HCT116 (cell line): ENCODE data around the gene ATP1A2. TPM values are rescaled to one million over a fixed set of nuclear protein-coding genes. Genes with fewer than 3 reads are reported as not detected.

Source experiments
- ATAC-seq: fragments of 200-7000 bp; cut with Tn5 transposase; 2 replicates; pipeline ENCODE4 v1.9.1; 2020; ENCODE audit warnings: mild to moderate bottlenecking, moderate library complexity
- BruUV-seq: library from RNA; stranded (reverse); fragments of 400-500 nt; replicated peaks from 2 replicates; lab custom pipeline; 2021; lab: Mats Ljungman, UMichigan
- CTCF ChIA-PET: fragments of 300-600 bp; sonication (Branson Sonifier 250); formaldehyde crosslinking; loops from one replicate; lab custom pipeline; 2021; ENCODE audit warnings: antibody characterized with exemption; lab: Charles Lee
- POLR2A ChIA-PET: fragments of 300-600, 350-600 bp; sonication (Branson Sonifier 250); formaldehyde crosslinking; loops from one replicate; lab custom pipeline; 2021; ENCODE audit warnings: antibody characterized with exemption; lab: Charles Lee
- RAD21 ChIA-PET, 2 experiments: fragments of 300-600 bp; sonication (Branson Sonifier 250); formaldehyde crosslinking; loops; one replicate each; lab custom pipeline; 2023; ENCODE audit warnings: low total read pairs in 2 of 2; ENCODE audit not compliant: uncharacterized antibody in 2 of 2, unreplicated experiment in 2 of 2, low non-redundant PET in 1 of 2; lab: Charles Lee
- DNase-seq: peaks from one replicate; pipeline ENCODE4 v3.0.0-alpha.2; 2010; ENCODE audit warnings: low read depth, low spot score
- H2AFZ ChIP-seq: fragments of 200-600 bp; shearing (Covaris generic), sonication (generic); 2 replicates; pipeline ENCODE4 v1.6.1; 2017; ENCODE audit warnings: low read depth, mixed run types, mixed read lengths, antibody characterized with exemption, low read length; ENCODE audit not compliant: poor library complexity, severe bottlenecking
- H3K27ac ChIP-seq: 2 replicates; pipeline ENCODE4 v1.5.1; 2012; ENCODE audit warnings: low read depth, low read length
- H3K27me3 ChIP-seq: fragments of 200-600 bp; sonication (generic); 2 replicates; pipeline ENCODE4 v1.6.1; 2016; ENCODE audit warnings: mixed run types, low read length, mixed read lengths; ENCODE audit not compliant: insufficient read depth
- H3K36me3 ChIP-seq, 2 experiments: fragments of 200-500 bp in 1 of 2; fragments of 200-600 bp in 1 of 2; sonication (Bioruptor generic) in 1 of 2; sonication (generic) in 1 of 2; 2 replicates each; pipeline versions ENCODE4 v1.5.1 to v1.6.1; 2014 to 2016; ENCODE audit warnings: low read length in 2 of 2, inconsistent platforms in 1 of 2, mixed read lengths in 1 of 2, mixed run types in 1 of 2; ENCODE audit not compliant: insufficient read depth in 2 of 2, control insufficient read depth in 1 of 2
- H3K4me1 ChIP-seq, 2 experiments: fragments of 200-600 bp in 1 of 2; sonication (generic) in 1 of 2; 2 replicates each; pipeline versions ENCODE4 v1.5.1 to v1.6.1; 2012 to 2017; ENCODE audit warnings: low read length in 2 of 2, inconsistent platforms in 1 of 2, mild to moderate bottlenecking in 1 of 2, mixed read lengths in 1 of 2, mixed run types in 1 of 2, moderate library complexity in 1 of 2; ENCODE audit not compliant: insufficient read depth in 2 of 2, control insufficient read depth in 1 of 2
- H3K4me2 ChIP-seq: fragments of 200-600 bp; sonication (generic); 2 replicates; pipeline ENCODE4 v1.6.1; 2017; ENCODE audit warnings: mixed run types, low read length, mixed read lengths
- H3K4me3 ChIP-seq, 2 experiments: fragments of 200-600 bp in 1 of 2; sonication (generic) in 1 of 2; replicated peaks in 1 of 2; 2 replicates each; pipeline ENCODE4 v1.5.1; 2011 to 2016; ENCODE audit warnings: low read length in 2 of 2, control low read depth in 1 of 2, low read depth in 1 of 2, mild to moderate bottlenecking in 1 of 2, mixed read lengths in 1 of 2, mixed run types in 1 of 2
- H3K79me2 ChIP-seq: fragments of 200-600 bp; sonication (generic); 2 replicates; pipeline ENCODE4 v1.6.1; 2017; ENCODE audit warnings: mild to moderate bottlenecking, mixed run types, low read length, moderate library complexity, mixed read lengths; ENCODE audit not compliant: insufficient read depth
- H3K9ac ChIP-seq: fragments of 200-600 bp; sonication (generic); 2 replicates; pipeline ENCODE4 v1.6.1; 2016; ENCODE audit warnings: low read length, mixed read lengths
- H3K9me2 ChIP-seq: fragments of 200-600 bp; sonication (generic), shearing (Covaris generic); 2 replicates; pipeline ENCODE4 v1.6.1; 2017; ENCODE audit warnings: mixed run types, mild to moderate bottlenecking, moderate library complexity; ENCODE audit not compliant: insufficient read depth
- H3K9me3 ChIP-seq, 2 experiments: fragments of 200-500 bp in 1 of 2; fragments of 200-600 bp in 1 of 2; sonication (Bioruptor generic) in 1 of 2; sonication (generic) in 1 of 2; 2 replicates each; pipeline ENCODE4 v1.6.1; 2014 to 2017; ENCODE audit warnings: low read length in 2 of 2, mixed read lengths in 2 of 2, inconsistent platforms in 1 of 2, low read depth in 1 of 2, mild to moderate bottlenecking in 1 of 2, mixed run types in 1 of 2, moderate library complexity in 1 of 2; ENCODE audit not compliant: control insufficient read depth in 1 of 2, insufficient read depth in 1 of 2
- H4K20me1 ChIP-seq: fragments of 200-600 bp; sonication (generic), shearing (Covaris generic); 2 replicates; pipeline ENCODE4 v1.6.1; 2017; ENCODE audit warnings: mixed run types, mild to moderate bottlenecking, moderate library complexity; ENCODE audit not compliant: insufficient read depth
- ATF3 ChIP-seq: IDR thresholded peaks from 2 replicates; pipeline ENCODE4 v1.6.1; 2012
- CTCF ChIP-seq, 3 experiments: fragments of 200-600 bp in 1 of 3; sonication (generic) in 1 of 3; IDR thresholded peaks in 2 of 3; conservative IDR thresholded peaks in 1 of 3; 2 replicates each; pipeline ENCODE4 v1.5.1; 2012 to 2017; ENCODE audit warnings: low read depth in 2 of 3, low read length in 2 of 3, antibody characterized with exemption in 1 of 3, borderline replicate concordance in 1 of 3, control low read depth in 1 of 3, mild to moderate bottlenecking in 1 of 3, mixed read lengths in 1 of 3, mixed run types in 1 of 3, moderate library complexity in 1 of 3; ENCODE audit not compliant: insufficient read depth in 1 of 3
- RAD21 ChIP-seq: IDR thresholded peaks from 2 replicates; pipeline ENCODE4 v1.6.1; 2012; ENCODE audit warnings: low read depth, mild to moderate bottlenecking
- SP1 ChIP-seq: IDR thresholded peaks from 2 replicates; pipeline ENCODE4 v1.6.1; 2012; ENCODE audit warnings: low read depth
- ZFX ChIP-seq: fragments of 450-650 bp; IDR thresholded peaks from 2 replicates; pipeline ENCODE4 v1.6.1; 2017
- intact Hi-C: fragments of 100-400 bp; cut with micrococcal nuclease; formaldehyde crosslinking; loops from 2 replicates; pipeline ENCODE4 v1.10.0; 2022
- total RNA-seq: library from RNA; stranded (reverse); gene quantifications from one replicate; pipeline ENCODE4 v1.2.1, GENCODE V29; 2021; ENCODE audit not compliant: unreplicated experiment

ATP1A2 gene
- total RNA-seq, 1 experiment from 2014 or later: not detected

- intact Hi-C loops: loop anchor here (1.0 to 2.0 kb wide), 2 partner anchors 32 to 142 kb away; no protein-coding TSS in a partner anchor
- no peaks in the 10 kb centered on the region for H3K9me2 ChIP-seq
- no peaks in the 10 kb centered on the region for H3K79me2 ChIP-seq
- H3K9ac ChIP-seq: no peak overlapping the region
- H2AFZ ChIP-seq: no peak overlapping the region
- DNase-seq: peak; percentile 23
- ATAC-seq: peak; percentile 95
- H3K9me3 ChIP-seq: no peaks in the 10 kb centered on the region
- peaks cover 26% of the 10 kb centered on the region for H3K27me3 ChIP-seq
- H3K27ac ChIP-seq: no peak overlapping the region
- H3K36me3 ChIP-seq: no peaks in the 10 kb centered on the region
- H3K4me3 ChIP-seq: no peak overlapping the region
- TF ChIP-seq RAD21 (peak; percentile 74), ATF3 (no peak), SP1 (no peak), CTCF (IDR thresholded peaks at IDR 0.05 in 2 of 3, conservative IDR thresholded peaks at IDR 0.05 in 1 of 3; ENCODE audit: borderline replicate concordance in 1 of 3, insufficient read depth in 1 of 3, low read depth in 2 of 3, low read length in 2 of 3) (peak; percentile 82 to 98 (median 97)), ZFX (no peak)
- ChIA-PET CTCF (interaction anchor here (0.6 to 3.8 kb wide), 19 partner anchors 8 to 298 kb away, joined by 3 to 33 read pairs (median 5); partner anchors contain the start of genes DCAF8, IGSF8 and KCNJ10), RAD21 (interaction anchor here (1.0 to 1.7 kb wide), 3 partner anchors 20 to 32 kb away, joined by 3 to 7 read pairs (median 4); no protein-coding TSS in a partner anchor), POLR2A (interaction anchor here (0.6 kb wide), 1 partner anchor 8 kb away, joined by 3 read pairs; the partner anchor contains the start of gene KCNJ10)
- no peaks in the 10 kb centered on the region for H4K20me1 ChIP-seq
- H3K4me1 ChIP-seq: no peaks in the 10 kb centered on the region; a peak in 1 of 4 replicates
- H3K4me2 ChIP-seq: peak overlapping the region; percentile 15; the same call in 1 of the 2 replicates
- no TSS peak for BruUV-seq
Observed at GRCh38 chr1:160078512-160079195, 36.9 kb upstream of the ATP1A2 start.
